GM18519 (cell line): ENCODE data around the gene RUNX1.
"Not testable (repeated sequence)": the region's sequence is repeated elsewhere in the genome, so short reads cannot be mapped to it uniquely, and the experiment has no call there.

ENCODE experiments used
- ATAC-seq: cut with Tn5 transposase; IDR thresholded peaks from one replicate; pipeline ENCODE4 v1.9.1; 2021; ENCODE audit warnings: mild to moderate bottlenecking, moderate library complexity; ENCODE audit not compliant: unreplicated experiment, low FRiP score

Gene RUNX1

GRCh38 chr21:34819357-34819999, 229.6 kb downstream of the RUNX1 start:
- no peak for ATAC-seq

- no peak for ATAC-seq
Measured at GRCh38 chr21:34818662-34819158, 230.4 kb downstream of the RUNX1 start.

- ATAC-seq, result no peak
Measured at GRCh38 chr21:34817821-34818661, 231.1 kb downstream of the RUNX1 start.

GRCh38 chr21:34815831-34816705, 233.0 kb downstream of the RUNX1 start:
- no peak for ATAC-seq

- no peak for ATAC-seq
Measured at GRCh38 chr21:34814529-34814951, 234.6 kb downstream of the RUNX1 start.

GRCh38 chr21:34813266-34813894, 235.7 kb downstream of the RUNX1 start:
- no peak for ATAC-seq

- ATAC-seq, result no peak
Measured at GRCh38 chr21:34812504-34813265, 236.4 kb downstream of the RUNX1 start.

- no peak for ATAC-seq
Measured at GRCh38 chr21:34811368-34811767, 237.7 kb downstream of the RUNX1 start.

- ATAC-seq, result no peak
Measured at GRCh38 chr21:34810786-34811185, 238.3 kb downstream of the RUNX1 start.

GRCh38 chr21:34809822-34810221, 239.3 kb downstream of the RUNX1 start:
- no peak for ATAC-seq

- no peak for ATAC-seq
Measured at GRCh38 chr21:34808569-34809204, 240.4 kb downstream of the RUNX1 start.

- no peak for ATAC-seq
Measured at GRCh38 chr21:34807881-34808568, 241.1 kb downstream of the RUNX1 start.

GRCh38 chr21:34807146-34807880, 241.8 kb downstream of the RUNX1 start:
- no peak for ATAC-seq

GRCh38 chr21:34806423-34806822, 242.7 kb downstream of the RUNX1 start:
- ATAC-seq, result no peak

- no peak for ATAC-seq
Measured at GRCh38 chr21:34805157-34805556, 243.9 kb downstream of the RUNX1 start.

GRCh38 chr21:34804584-34804983, 244.5 kb downstream of the RUNX1 start:
- not testable (repeated sequence) for ATAC-seq

- no peak for ATAC-seq
Measured at GRCh38 chr21:34803782-34804370, 245.2 kb downstream of the RUNX1 start.
